ENCODE results near the gene RBM5.

Gene RBM5

GRCh38 chr3:50088725-50089608 is at the start of gene RBM5:
RBM5 (plus strand) TSS chr3:50088919; CDS start chr3:50090435, 1,516 bp downstream.
- TF ChIP-seq CTCF (IDR thresholded peaks at IDR 0.05; ENCODE audit: low read length) (no peak), EZH2 (IDR thresholded peaks at IDR 0.05; ENCODE audit: borderline replicate concordance, low read length) (no peak)
- H3K9ac ChIP-seq (ENCODE audit: low read length): peak within 1 kb of the TSS; percentile 98
- peak within 1 kb of the TSS; percentile 98 for H3K4me3 ChIP-seq (ENCODE audit: low read depth, low read length, poor library complexity, severe bottlenecking)
- no peaks in the 10 kb centered on the region for H3K27me3 ChIP-seq (ENCODE audit: insufficient read depth, low read length)
- peak within 1 kb of the TSS; percentile 67 for H3K4me2 ChIP-seq (ENCODE audit: low read length)
- H3F3A ChIP-seq (ENCODE audit: insufficient read depth, low read length): no peaks in the 10 kb centered on the region
- H4K20me1 ChIP-seq (ENCODE audit: insufficient read depth, low read length): no peaks in the 10 kb centered on the region
- peaks cover 29% of the 10 kb centered on the region for H3K79me2 ChIP-seq (ENCODE audit: insufficient read depth, low read length)
- H3K27ac ChIP-seq (ENCODE audit: low read depth, low read length, poor library complexity, severe bottlenecking): peak within 1 kb of the TSS; percentile 80
- H2AFZ ChIP-seq (ENCODE audit: low read length): peak within 1 kb of the TSS; percentile 97
- H3K9me3 ChIP-seq (ENCODE audit: low read length): no peaks in the 10 kb centered on the region
- peaks cover 23% of the 10 kb centered on the region for H3K4me1 ChIP-seq (ENCODE audit: insufficient read depth, low read length, severe bottlenecking)
- no peaks in the 10 kb centered on the region for H3K9me2 ChIP-seq (ENCODE audit: low read depth, low read length)
- H3K36me3 ChIP-seq (ENCODE audit: insufficient read depth, low read length): peaks cover 42% of the 10 kb centered on the region

- Histone ChIP-seq H3K27me3 (ENCODE audit: insufficient read depth, low read length) (no peaks in the 10 kb centered on the region), H3K4me2 (ENCODE audit: low read length) (no peak overlapping the region), H3K4me3 (ENCODE audit: low read depth, low read length, poor library complexity, severe bottlenecking) (no peak overlapping the region), H3K27ac (ENCODE audit: low read depth, low read length, poor library complexity, severe bottlenecking) (no peak overlapping the region), H3K79me2 (ENCODE audit: insufficient read depth, low read length) (no peaks in the 10 kb centered on the region), H3K36me3 (ENCODE audit: insufficient read depth, low read length) (peaks cover 34% of the 10 kb centered on the region), H2AFZ (ENCODE audit: low read length) (no peak overlapping the region), H3K4me1 (ENCODE audit: insufficient read depth, low read length, severe bottlenecking) (no peaks in the 10 kb centered on the region), H4K20me1 (ENCODE audit: insufficient read depth, low read length) (no peaks in the 10 kb centered on the region), H3K9me3 (ENCODE audit: low read length) (no peaks in the 10 kb centered on the region), H3K9ac (ENCODE audit: low read length) (no peak overlapping the region), H3K9me2 (ENCODE audit: low read depth, low read length) (no peaks in the 10 kb centered on the region), H3F3A (ENCODE audit: insufficient read depth, low read length) (no peaks in the 10 kb centered on the region)
- TF ChIP-seq CTCF (IDR thresholded peaks at IDR 0.05; ENCODE audit: low read length) (no peak), EZH2 (IDR thresholded peaks at IDR 0.05; ENCODE audit: borderline replicate concordance, low read length) (no peak)
Observed at GRCh38 chr3:50044976-50045375, 43.7 kb upstream of the RBM5 start.

- Histone ChIP-seq H3K4me2 (ENCODE audit: low read length) (no peak overlapping the region), H3K27ac (ENCODE audit: low read depth, low read length, poor library complexity, severe bottlenecking) (no peak overlapping the region), H3K9ac (ENCODE audit: low read length) (no peak overlapping the region), H3K4me1 (ENCODE audit: insufficient read depth, low read length, severe bottlenecking) (no peaks in the 10 kb centered on the region), H3K27me3 (ENCODE audit: insufficient read depth, low read length) (no peaks in the 10 kb centered on the region), H3F3A (ENCODE audit: insufficient read depth, low read length) (no peaks in the 10 kb centered on the region), H4K20me1 (ENCODE audit: insufficient read depth, low read length) (no peaks in the 10 kb centered on the region), H3K79me2 (ENCODE audit: insufficient read depth, low read length) (no peaks in the 10 kb centered on the region), H2AFZ (ENCODE audit: low read length) (no peak overlapping the region), H3K36me3 (ENCODE audit: insufficient read depth, low read length) (peaks cover 57% of the 10 kb centered on the region), H3K9me3 (ENCODE audit: low read length) (no peaks in the 10 kb centered on the region), H3K4me3 (ENCODE audit: low read depth, low read length, poor library complexity, severe bottlenecking) (no peak overlapping the region), H3K9me2 (ENCODE audit: low read depth, low read length) (no peaks in the 10 kb centered on the region)
- TF ChIP-seq CTCF (IDR thresholded peaks at IDR 0.05; ENCODE audit: low read length) (no peak), EZH2 (IDR thresholded peaks at IDR 0.05; ENCODE audit: borderline replicate concordance, low read length) (no peak)
Observed at GRCh38 chr3:50047426-50047825, 41.3 kb upstream of the RBM5 start.

Measured in OCI-LY1 (cell line).